ENCODE data around the gene VPS35. TPM values are rescaled to one million over a fixed set of nuclear protein-coding genes. Genes with fewer than 3 reads are reported as not detected.
"Not testable (repeated sequence)": the region's sequence is repeated elsewhere in the genome, so short reads cannot be mapped to it uniquely, and the experiment has no call there.

The VPS35 gene
- total RNA-seq, 1 experiment from 2014 or later, result 91.1 TPM

GRCh38 chr16:46638947-46639925, 49.7 kb downstream of the VPS35 start:
- Histone ChIP-seq H3K9me2 (replicated peaks; ENCODE audit: insufficient read depth, low read length) (no peaks in the 10 kb centered on the region), H3K27me3 (ENCODE audit: low read length) (no peaks in the 10 kb centered on the region), H3K9ac (ENCODE audit: low read length) (no peak overlapping the region), H3K9me3 (ENCODE audit: low read length) (no peaks in the 10 kb centered on the region), H3K27ac (ENCODE audit: low read length) (no peak overlapping the region), H3K4me1 (ENCODE audit: low read length) (no peaks in the 10 kb centered on the region), H3K4me2 (ENCODE audit: low read depth, low read length, poor library complexity, severe bottlenecking) (no peak overlapping the region), H2AFZ (ENCODE audit: low read length) (no peak overlapping the region), H3K79me2 (ENCODE audit: low read length) (no peaks in the 10 kb centered on the region), H4K20me1 (ENCODE audit: insufficient read depth, low read depth, low read length) (no peaks in the 10 kb centered on the region), H3K4me3 (ENCODE audit: low read length) (no peak overlapping the region), H3K36me3 (ENCODE audit: insufficient read depth, low read length) (no peaks in the 10 kb centered on the region)
- DNase-seq, result no peak

GRCh38 chr16:46632778-46633733, 55.9 kb downstream of the VPS35 start:
- Histone ChIP-seq H3K4me2 (ENCODE audit: low read depth, low read length, poor library complexity, severe bottlenecking) (peak overlapping the region; percentile 35), H3K9me3 (ENCODE audit: low read length) (no peaks in the 10 kb centered on the region), H3K4me3 (ENCODE audit: low read length) (peak overlapping the region; percentile 14; the same call in 1 of the 2 replicates), H3K9me2 (replicated peaks; ENCODE audit: insufficient read depth, low read length) (no peaks in the 10 kb centered on the region), H3K27me3 (ENCODE audit: low read length) (no peaks in the 10 kb centered on the region), H4K20me1 (ENCODE audit: insufficient read depth, low read depth, low read length) (no peaks in the 10 kb centered on the region), H3K9ac (ENCODE audit: low read length) (peak overlapping the region; percentile 28; the same call in 1 of the 2 replicates), H3K36me3 (ENCODE audit: insufficient read depth, low read length) (no peaks in the 10 kb centered on the region), H3K79me2 (ENCODE audit: low read length) (no peaks in the 10 kb centered on the region), H3K4me1 (ENCODE audit: low read length) (peaks cover 14% of the 10 kb centered on the region), H2AFZ (ENCODE audit: low read length) (peak overlapping the region; percentile 74; the same call in 1 of the 2 replicates), H3K27ac (ENCODE audit: low read length) (no peak overlapping the region)
- peak; percentile 54 for DNase-seq

GRCh38 chr16:46629331-46630219, 59.4 kb downstream of the VPS35 start:
- H4K20me1 ChIP-seq (ENCODE audit: insufficient read depth, low read depth, low read length), result no peaks in the 10 kb centered on the region

DNA sequence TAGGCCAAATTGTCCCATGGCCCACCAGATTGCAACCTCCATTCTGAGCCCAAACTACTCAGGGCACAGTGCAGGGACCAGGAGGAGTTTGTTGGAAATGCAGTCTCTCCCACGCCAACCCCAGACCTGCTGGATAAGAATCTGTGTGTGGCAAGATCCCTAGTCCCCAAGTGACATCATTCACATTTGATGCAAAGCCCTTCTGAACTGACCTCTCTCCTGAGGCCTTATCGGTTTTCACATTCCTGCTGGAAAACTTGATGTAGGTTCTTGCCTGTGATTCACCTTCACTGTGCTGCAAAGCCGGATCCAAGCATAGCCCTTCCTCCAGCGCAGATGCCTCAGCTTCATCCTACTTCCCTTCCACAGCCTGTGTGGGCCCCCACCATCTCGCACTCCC, 61.2 kb downstream of the VPS35 start:
- Histone ChIP-seq H3K9ac (ENCODE audit: low read length) (no peak overlapping the region), H3K27me3 (ENCODE audit: low read length) (no peaks in the 10 kb centered on the region), H3K27ac (ENCODE audit: low read length) (no peak overlapping the region), H3K4me3 (ENCODE audit: low read length) (no peak overlapping the region), H3K9me2 (replicated peaks; ENCODE audit: insufficient read depth, low read length) (no peaks in the 10 kb centered on the region), H3K4me2 (ENCODE audit: low read depth, low read length, poor library complexity, severe bottlenecking) (no peak overlapping the region), H3K36me3 (ENCODE audit: insufficient read depth, low read length) (no peaks in the 10 kb centered on the region), H2AFZ (ENCODE audit: low read length) (no peak overlapping the region), H3K79me2 (ENCODE audit: low read length) (no peaks in the 10 kb centered on the region), H3K9me3 (ENCODE audit: low read length) (no peaks in the 10 kb centered on the region), H4K20me1 (ENCODE audit: insufficient read depth, low read depth, low read length) (no peaks in the 10 kb centered on the region), H3K4me1 (ENCODE audit: low read length) (peaks cover 11% of the 10 kb centered on the region)
- no peak for DNase-seq

More at GRCh38 chr16:46629331-46630219, 59.4 kb downstream of the VPS35 start:
- peak; percentile 43 for DNase-seq
- Histone ChIP-seq H3K9me2 (replicated peaks; ENCODE audit: insufficient read depth, low read length) (no peaks in the 10 kb centered on the region), H3K27ac (ENCODE audit: low read length) (no peak overlapping the region), H3K9me3 (ENCODE audit: low read length) (no peaks in the 10 kb centered on the region), H3K36me3 (ENCODE audit: insufficient read depth, low read length) (no peaks in the 10 kb centered on the region), H3K9ac (ENCODE audit: low read length) (no peak overlapping the region), H3K4me1 (ENCODE audit: low read length) (peaks cover 14% of the 10 kb centered on the region), H3K4me3 (ENCODE audit: low read length) (no peak overlapping the region), H3K4me2 (ENCODE audit: low read depth, low read length, poor library complexity, severe bottlenecking) (no peak overlapping the region), H2AFZ (ENCODE audit: low read length) (peak overlapping the region; percentile 50), H3K27me3 (ENCODE audit: low read length) (no peaks in the 10 kb centered on the region), H3K79me2 (ENCODE audit: low read length) (no peaks in the 10 kb centered on the region)

GRCh38 chr16:46626681-46627080, 62.3 kb downstream of the VPS35 start:
- H3K27ac ChIP-seq (ENCODE audit: low read length); H3K4me3 ChIP-seq (ENCODE audit: low read length); H3K9me2 ChIP-seq (replicated peaks; ENCODE audit: insufficient read depth, low read length); H2AFZ ChIP-seq (ENCODE audit: low read length); DNase-seq; H4K20me1 ChIP-seq (ENCODE audit: insufficient read depth, low read depth, low read length); H3K4me2 ChIP-seq (ENCODE audit: low read depth, low read length, poor library complexity, severe bottlenecking); H3K79me2 ChIP-seq (ENCODE audit: low read length); H3K27me3 ChIP-seq (ENCODE audit: low read length); H3K36me3 ChIP-seq (ENCODE audit: insufficient read depth, low read length); H3K9me3 ChIP-seq (ENCODE audit: low read length); H3K9ac ChIP-seq (ENCODE audit: low read length): not testable (repeated sequence)
- H3K4me1 ChIP-seq (ENCODE audit: low read length), result peaks cover 13% of the 10 kb centered on the region

GRCh38 chr16:46624862-46625261, 64.1 kb downstream of the VPS35 start:
- not testable (repeated sequence) for H3K9me3 ChIP-seq (ENCODE audit: low read length); H2AFZ ChIP-seq (ENCODE audit: low read length); H3K4me2 ChIP-seq (ENCODE audit: low read depth, low read length, poor library complexity, severe bottlenecking); H4K20me1 ChIP-seq (ENCODE audit: insufficient read depth, low read depth, low read length); H3K4me3 ChIP-seq (ENCODE audit: low read length); H3K36me3 ChIP-seq (ENCODE audit: insufficient read depth, low read length); H3K9ac ChIP-seq (ENCODE audit: low read length); H3K9me2 ChIP-seq (replicated peaks; ENCODE audit: insufficient read depth, low read length); DNase-seq; H3K27me3 ChIP-seq (ENCODE audit: low read length); H3K27ac ChIP-seq (ENCODE audit: low read length)
- Histone ChIP-seq H3K4me1 (ENCODE audit: low read length) (peaks cover 21% of the 10 kb centered on the region), H3K79me2 (ENCODE audit: low read length) (peaks cover 13% of the 10 kb centered on the region)

DNA sequence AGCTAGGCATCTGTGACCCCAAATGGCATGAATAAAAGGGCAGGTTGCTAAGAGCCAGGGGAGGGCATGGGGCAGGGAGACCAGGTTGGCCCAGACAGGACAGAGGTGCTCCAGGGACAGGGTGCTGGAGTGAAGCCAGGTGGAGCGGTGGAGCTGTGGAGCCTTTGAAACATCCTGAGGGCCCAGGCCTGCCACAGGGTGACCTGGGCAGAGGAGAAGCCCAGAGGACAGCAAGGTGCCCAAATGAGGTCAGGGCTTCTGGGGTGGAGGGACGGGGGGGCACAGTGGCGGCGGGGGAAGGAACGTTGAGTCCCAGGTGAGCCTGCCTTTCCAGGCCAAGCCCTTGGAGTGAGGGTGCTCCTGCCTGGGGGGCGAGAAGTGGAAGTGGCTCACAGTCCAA, 65.3 kb downstream of the VPS35 start:
- not testable (repeated sequence) for H3K4me2 ChIP-seq (ENCODE audit: low read depth, low read length, poor library complexity, severe bottlenecking); H3K27ac ChIP-seq (ENCODE audit: low read length); H3K4me3 ChIP-seq (ENCODE audit: low read length); H2AFZ ChIP-seq (ENCODE audit: low read length); DNase-seq; H3K9ac ChIP-seq (ENCODE audit: low read length); H3K9me2 ChIP-seq (replicated peaks; ENCODE audit: insufficient read depth, low read length); H3K27me3 ChIP-seq (ENCODE audit: low read length); H3K36me3 ChIP-seq (ENCODE audit: insufficient read depth, low read length); H3K9me3 ChIP-seq (ENCODE audit: low read length); H4K20me1 ChIP-seq (ENCODE audit: insufficient read depth, low read depth, low read length)
- Histone ChIP-seq H3K79me2 (ENCODE audit: low read length) (peaks cover 24% of the 10 kb centered on the region), H3K4me1 (ENCODE audit: low read length) (peaks cover 29% of the 10 kb centered on the region)
